ENCODE measurements around the gene GMFB.

Gene GMFB

DNA sequence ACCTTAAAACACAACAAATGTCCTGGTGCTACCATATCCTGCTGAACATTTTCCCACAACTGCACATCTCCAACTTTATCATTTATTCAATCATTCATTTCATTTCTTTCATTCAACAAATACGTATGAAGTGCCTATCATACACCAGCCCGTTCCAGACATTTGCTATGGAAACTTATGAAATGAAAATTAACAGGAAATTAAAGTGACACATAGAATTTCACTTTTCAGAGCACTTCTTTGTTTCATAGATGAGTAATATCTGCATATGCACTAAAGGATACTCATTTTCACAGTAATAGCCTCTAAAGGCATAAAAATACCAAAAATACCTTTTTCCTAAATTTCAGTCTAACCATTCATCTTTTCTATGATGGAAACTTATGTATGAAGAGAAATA lies 60.3 kb downstream of the GMFB start:
- no peak for ATAC-seq (ENCODE audit: low read depth)
- Histone ChIP-seq H3K4me3 (ENCODE audit: severe bottlenecking) (no peak overlapping the region), H3K27ac (ENCODE audit: poor library complexity, severe bottlenecking) (no peak overlapping the region), H3K4me1 (ENCODE audit: insufficient read depth, poor library complexity, severe bottlenecking) (no peaks in the 10 kb centered on the region), H3K27me3 (ENCODE audit: insufficient read depth, poor library complexity, severe bottlenecking) (no peaks in the 10 kb centered on the region), H3K9me3 (ENCODE audit: severe bottlenecking) (no peaks in the 10 kb centered on the region), H3K36me3 (ENCODE audit: low read depth) (peaks cover 96% of the 10 kb centered on the region)
- no peak for DNase-seq (ENCODE audit: low spot score)
- TF ChIP-seq, protein P1, sequence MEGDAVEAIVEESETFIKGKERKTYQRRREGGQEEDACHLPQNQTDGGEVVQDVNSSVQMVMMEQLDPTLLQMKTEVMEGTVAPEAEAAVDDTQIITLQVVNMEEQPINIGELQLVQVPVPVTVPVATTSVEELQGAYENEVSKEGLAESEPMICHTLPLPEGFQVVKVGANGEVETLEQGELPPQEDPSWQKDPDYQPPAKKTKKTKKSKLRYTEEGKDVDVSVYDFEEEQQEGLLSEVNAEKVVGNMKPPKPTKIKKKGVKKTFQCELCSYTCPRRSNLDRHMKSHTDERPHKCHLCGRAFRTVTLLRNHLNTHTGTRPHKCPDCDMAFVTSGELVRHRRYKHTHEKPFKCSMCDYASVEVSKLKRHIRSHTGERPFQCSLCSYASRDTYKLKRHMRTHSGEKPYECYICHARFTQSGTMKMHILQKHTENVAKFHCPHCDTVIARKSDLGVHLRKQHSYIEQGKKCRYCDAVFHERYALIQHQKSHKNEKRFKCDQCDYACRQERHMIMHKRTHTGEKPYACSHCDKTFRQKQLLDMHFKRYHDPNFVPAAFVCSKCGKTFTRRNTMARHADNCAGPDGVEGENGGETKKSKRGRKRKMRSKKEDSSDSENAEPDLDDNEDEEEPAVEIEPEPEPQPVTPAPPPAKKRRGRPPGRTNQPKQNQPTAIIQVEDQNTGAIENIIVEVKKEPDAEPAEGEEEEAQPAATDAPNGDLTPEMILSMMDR (IDR thresholded peaks at IDR 0.05; ENCODE audit: poor library complexity, severe bottlenecking): no peak

DNA sequence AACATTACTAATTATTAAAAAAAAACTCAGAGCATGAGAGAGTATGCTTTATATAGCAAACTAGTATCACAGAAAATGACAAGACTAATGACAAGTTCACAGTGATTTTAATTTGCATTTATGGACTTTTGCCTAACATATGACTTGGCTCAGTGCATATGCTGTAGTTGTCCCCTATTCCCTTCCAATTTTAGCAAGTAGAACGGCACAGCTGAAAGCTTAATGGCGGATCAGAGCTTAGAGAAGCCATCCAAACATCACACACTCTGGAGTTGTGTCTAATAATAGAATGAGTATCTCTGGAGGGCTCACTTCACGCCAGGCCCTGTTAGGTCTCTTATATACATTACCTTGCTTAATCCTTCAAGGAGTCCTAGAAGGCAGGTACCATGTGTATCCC lies 60.9 kb downstream of the GMFB start:
- DNase-seq (ENCODE audit: low spot score) (no peak), ATAC-seq (ENCODE audit: low read depth) (no peak)
- no peak overlapping the region for H3K4me3 ChIP-seq (ENCODE audit: severe bottlenecking)
- no peaks in the 10 kb centered on the region for H3K4me1 ChIP-seq (ENCODE audit: insufficient read depth, poor library complexity, severe bottlenecking)
- no peak overlapping the region for H3K27ac ChIP-seq (ENCODE audit: poor library complexity, severe bottlenecking)
- H3K27me3 ChIP-seq (ENCODE audit: insufficient read depth, poor library complexity, severe bottlenecking): no peaks in the 10 kb centered on the region
- H3K9me3 ChIP-seq (ENCODE audit: severe bottlenecking): no peaks in the 10 kb centered on the region
- TF ChIP-seq, protein P1 (IDR thresholded peaks at IDR 0.05; ENCODE audit: poor library complexity, severe bottlenecking): no peak
- peaks cover 89% of the 10 kb centered on the region for H3K36me3 ChIP-seq (ENCODE audit: low read depth)

DNA sequence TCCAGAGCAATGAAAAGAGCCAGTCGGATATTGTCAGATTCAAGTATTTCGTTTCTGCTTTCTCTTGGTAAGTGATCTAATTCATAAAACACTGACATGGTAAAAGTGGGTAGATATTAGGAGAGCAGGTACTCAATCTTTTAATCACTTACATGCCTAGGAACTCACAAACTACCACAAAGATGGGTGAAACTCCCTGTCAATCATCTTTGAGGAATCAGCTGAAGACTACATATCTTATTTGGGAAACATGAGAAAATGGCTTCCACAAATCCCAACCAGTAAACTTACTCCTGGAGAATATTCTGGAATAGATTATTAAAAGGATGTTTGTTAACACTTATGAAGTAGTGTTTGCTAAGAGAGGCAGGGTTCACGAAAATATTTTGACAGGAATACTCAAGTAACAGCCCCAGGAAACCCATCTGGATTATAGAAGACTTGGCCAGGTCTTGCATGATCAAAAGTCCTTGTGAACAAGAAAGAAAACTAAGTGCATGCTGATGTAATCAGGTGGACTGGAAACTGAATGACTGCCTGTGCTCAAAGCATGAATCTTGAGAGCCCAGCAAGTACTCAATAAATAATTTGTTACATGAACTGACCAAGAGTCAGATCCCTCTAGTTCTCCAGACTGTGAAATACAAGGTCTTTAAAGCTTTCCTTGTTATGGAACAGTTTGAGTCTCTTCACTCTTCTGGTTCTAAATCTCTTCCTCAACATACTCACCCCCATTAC lies 63.1 kb downstream of the GMFB start:
- Histone ChIP-seq H3K4me3 (ENCODE audit: severe bottlenecking) (no peak overlapping the region), H3K27ac (ENCODE audit: poor library complexity, severe bottlenecking) (no peak overlapping the region)

DNA sequence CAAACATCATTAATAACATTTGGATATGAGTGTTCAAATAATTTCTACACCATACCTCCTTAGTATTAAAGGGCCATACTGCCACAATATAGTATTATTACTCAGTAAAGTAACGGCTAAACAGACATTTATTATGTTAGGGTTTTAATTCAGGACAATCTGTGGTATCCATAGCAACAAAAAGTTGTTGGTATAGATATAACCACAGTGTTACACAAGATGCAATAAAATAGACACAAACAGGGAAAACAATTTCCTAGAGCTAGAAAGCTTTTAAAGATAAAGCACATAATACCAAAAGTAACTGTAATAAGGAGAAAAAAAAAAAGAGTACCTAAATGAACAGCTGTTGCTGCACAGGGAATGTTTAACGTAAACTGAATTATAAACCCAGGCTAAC lies 63.7 kb downstream of the GMFB start:
- TF ChIP-seq, protein P1 (IDR thresholded peaks at IDR 0.05; ENCODE audit: poor library complexity, severe bottlenecking): no peak
- Histone ChIP-seq H3K4me3 (ENCODE audit: severe bottlenecking) (no peak overlapping the region), H3K27me3 (ENCODE audit: insufficient read depth, poor library complexity, severe bottlenecking) (no peaks in the 10 kb centered on the region), H3K4me1 (ENCODE audit: insufficient read depth, poor library complexity, severe bottlenecking) (no peaks in the 10 kb centered on the region), H3K27ac (ENCODE audit: poor library complexity, severe bottlenecking) (no peak overlapping the region), H3K9me3 (ENCODE audit: severe bottlenecking) (no peaks in the 10 kb centered on the region), H3K36me3 (ENCODE audit: low read depth) (peaks cover 76% of the 10 kb centered on the region)
- ATAC-seq (ENCODE audit: low read depth): no peak
- DNase-seq (ENCODE audit: low spot score): no peak

More for the DNA sequence above, 63.1 kb downstream of the GMFB start:
- DNase-seq (ENCODE audit: low spot score): no peak
- no peak for ATAC-seq (ENCODE audit: low read depth)
- Histone ChIP-seq H3K27me3 (ENCODE audit: insufficient read depth, poor library complexity, severe bottlenecking) (no peaks in the 10 kb centered on the region), H3K36me3 (ENCODE audit: low read depth) (peaks cover 76% of the 10 kb centered on the region), H3K4me1 (ENCODE audit: insufficient read depth, poor library complexity, severe bottlenecking) (no peaks in the 10 kb centered on the region), H3K9me3 (ENCODE audit: severe bottlenecking) (no peaks in the 10 kb centered on the region)
- TF ChIP-seq, protein P1 (IDR thresholded peaks at IDR 0.05; ENCODE audit: poor library complexity, severe bottlenecking): no peak
